Measurements from ENCODE around the gene LDLRAD4.

The LDLRAD4 gene

DNA sequence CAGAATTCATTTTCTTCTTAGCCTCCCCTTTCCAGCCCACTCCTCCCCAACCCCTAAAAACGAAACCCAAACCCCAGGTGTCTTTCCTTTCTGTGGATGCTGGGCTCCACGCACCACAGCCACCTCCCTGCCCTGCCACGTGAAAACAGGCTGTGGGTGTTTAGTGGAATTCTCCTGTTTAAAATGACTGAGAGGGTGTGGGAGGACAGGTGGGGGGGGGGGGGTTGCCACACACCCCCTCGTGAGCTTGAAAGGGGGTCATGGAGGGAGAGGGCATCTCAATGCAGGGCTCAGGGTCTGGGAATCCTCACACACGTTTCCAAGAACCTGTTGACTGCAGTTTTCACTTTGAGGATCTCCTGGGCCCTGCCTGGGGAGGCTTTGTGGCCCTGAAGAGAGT lies 397.5 kb downstream of the LDLRAD4 start (continued):
- no peak for TF ChIP-seq ARNTL (CRISPR knock-in tag; IDR thresholded peaks at IDR 0.05; ENCODE audit: borderline replicate concordance, low read depth)
- TF ChIP-seq OSR1 (CRISPR knock-in tag; IDR thresholded peaks at IDR 0.05): no peak
- no peak for TF ChIP-seq RARB (CRISPR knock-in tag; IDR thresholded peaks at IDR 0.05)
- TF ChIP-seq TCF4 (CRISPR knock-in tag; IDR thresholded peaks at IDR 0.05; ENCODE audit: borderline replicate concordance): no peak
- no peak for TF ChIP-seq ISL1 (CRISPR knock-in tag; IDR thresholded peaks at IDR 0.05)
- TF ChIP-seq, protein P1, sequence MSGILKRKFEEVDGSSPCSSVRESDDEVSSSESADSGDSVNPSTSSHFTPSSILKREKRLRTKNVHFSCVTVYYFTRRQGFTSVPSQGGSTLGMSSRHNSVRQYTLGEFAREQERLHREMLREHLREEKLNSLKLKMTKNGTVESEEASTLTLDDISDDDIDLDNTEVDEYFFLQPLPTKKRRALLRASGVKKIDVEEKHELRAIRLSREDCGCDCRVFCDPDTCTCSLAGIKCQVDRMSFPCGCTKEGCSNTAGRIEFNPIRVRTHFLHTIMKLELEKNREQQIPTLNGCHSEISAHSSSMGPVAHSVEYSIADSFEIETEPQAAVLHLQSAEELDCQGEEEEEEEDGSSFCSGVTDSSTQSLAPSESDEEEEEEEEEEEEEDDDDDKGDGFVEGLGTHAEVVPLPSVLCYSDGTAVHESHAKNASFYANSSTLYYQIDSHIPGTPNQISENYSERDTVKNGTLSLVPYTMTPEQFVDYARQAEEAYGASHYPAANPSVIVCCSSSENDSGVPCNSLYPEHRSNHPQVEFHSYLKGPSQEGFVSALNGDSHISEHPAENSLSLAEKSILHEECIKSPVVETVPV (CRISPR knock-in tag; IDR thresholded peaks at IDR 0.05): no peak
- no peak for TF ChIP-seq ZFP3 (CRISPR knock-in tag; IDR thresholded peaks at IDR 0.05)
- TF ChIP-seq PPARA (CRISPR knock-in tag; IDR thresholded peaks at IDR 0.05; ENCODE audit: borderline replicate concordance): no peak

DNA sequence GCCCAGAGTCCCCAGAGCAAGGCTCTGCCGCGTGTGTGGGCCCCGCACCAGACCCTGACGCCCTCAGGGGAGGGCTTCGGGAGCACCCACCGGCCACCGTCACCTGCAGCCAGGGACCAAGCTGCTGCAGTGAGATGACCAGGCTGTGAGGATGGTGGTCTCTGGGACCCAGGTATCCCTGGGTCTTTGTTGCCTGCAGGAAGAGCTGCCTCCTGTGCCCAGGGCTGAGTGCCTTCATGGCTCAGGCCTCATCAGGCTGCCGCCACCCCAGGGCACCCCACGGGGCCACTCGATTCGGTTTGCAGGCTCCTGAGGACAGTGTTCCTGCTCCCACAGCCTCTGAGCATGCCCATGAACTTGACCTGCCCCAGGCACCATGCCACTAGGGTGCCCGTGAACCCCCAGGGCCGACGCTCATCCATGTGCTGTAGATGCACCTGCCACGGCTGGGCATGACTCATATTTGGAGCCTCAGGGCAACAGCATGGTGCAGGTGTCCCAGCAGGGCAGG lies 398.0 kb downstream of the LDLRAD4 start:
- ATAC-seq: no peak
- TF ChIP-seq, protein P1 (CRISPR knock-in tag; IDR thresholded peaks at IDR 0.05): no peak
- TF ChIP-seq ARNTL (CRISPR knock-in tag; IDR thresholded peaks at IDR 0.05; ENCODE audit: borderline replicate concordance, low read depth): no peak
- no peak for TF ChIP-seq OSR1 (CRISPR knock-in tag; IDR thresholded peaks at IDR 0.05)
- no peak for TF ChIP-seq ZNF565 (CRISPR knock-in tag; conservative IDR thresholded peaks at IDR 0.05; ENCODE audit: low read depth)
- TF ChIP-seq, protein P2, sequence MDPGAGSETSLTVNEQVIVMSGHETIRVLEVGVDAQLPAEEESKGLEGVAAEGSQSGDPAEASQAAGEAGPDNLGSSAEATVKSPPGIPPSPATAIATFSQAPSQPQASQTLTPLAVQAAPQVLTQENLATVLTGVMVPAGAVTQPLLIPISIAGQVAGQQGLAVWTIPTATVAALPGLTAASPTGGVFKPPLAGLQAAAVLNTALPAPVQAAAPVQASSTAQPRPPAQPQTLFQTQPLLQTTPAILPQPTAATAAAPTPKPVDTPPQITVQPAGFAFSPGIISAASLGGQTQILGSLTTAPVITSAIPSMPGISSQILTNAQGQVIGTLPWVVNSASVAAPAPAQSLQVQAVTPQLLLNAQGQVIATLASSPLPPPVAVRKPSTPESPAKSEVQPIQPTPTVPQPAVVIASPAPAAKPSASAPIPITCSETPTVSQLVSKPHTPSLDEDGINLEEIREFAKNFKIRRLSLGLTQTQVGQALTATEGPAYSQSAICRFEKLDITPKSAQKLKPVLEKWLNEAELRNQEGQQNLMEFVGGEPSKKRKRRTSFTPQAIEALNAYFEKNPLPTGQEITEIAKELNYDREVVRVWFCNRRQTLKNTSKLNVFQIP (CRISPR knock-in tag; IDR thresholded peaks at IDR 0.05; ENCODE audit: borderline replicate concordance, low read depth): no peak
- TF ChIP-seq ZC3H10 (CRISPR knock-in tag; IDR thresholded peaks at IDR 0.05): no peak
- TF ChIP-seq ISL1 (CRISPR knock-in tag; IDR thresholded peaks at IDR 0.05): no peak
- TF ChIP-seq PPARA (CRISPR knock-in tag; IDR thresholded peaks at IDR 0.05; ENCODE audit: borderline replicate concordance): no peak
- no peak for TF ChIP-seq ZNF8 (CRISPR knock-in tag; IDR thresholded peaks at IDR 0.05)
- TF ChIP-seq ZNF70 (CRISPR knock-in tag; IDR thresholded peaks at IDR 0.05): no peak
- TF ChIP-seq, protein P3, sequence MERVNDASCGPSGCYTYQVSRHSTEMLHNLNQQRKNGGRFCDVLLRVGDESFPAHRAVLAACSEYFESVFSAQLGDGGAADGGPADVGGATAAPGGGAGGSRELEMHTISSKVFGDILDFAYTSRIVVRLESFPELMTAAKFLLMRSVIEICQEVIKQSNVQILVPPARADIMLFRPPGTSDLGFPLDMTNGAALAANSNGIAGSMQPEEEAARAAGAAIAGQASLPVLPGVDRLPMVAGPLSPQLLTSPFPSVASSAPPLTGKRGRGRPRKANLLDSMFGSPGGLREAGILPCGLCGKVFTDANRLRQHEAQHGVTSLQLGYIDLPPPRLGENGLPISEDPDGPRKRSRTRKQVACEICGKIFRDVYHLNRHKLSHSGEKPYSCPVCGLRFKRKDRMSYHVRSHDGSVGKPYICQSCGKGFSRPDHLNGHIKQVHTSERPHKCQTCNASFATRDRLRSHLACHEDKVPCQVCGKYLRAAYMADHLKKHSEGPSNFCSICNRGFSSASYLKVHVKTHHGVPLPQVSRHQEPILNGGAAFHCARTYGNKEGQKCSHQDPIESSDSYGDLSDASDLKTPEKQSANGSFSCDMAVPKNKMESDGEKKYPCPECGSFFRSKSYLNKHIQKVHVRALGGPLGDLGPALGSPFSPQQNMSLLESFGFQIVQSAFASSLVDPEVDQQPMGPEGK (CRISPR knock-in tag; IDR thresholded peaks at IDR 0.05; ENCODE audit: borderline replicate concordance): no peak
- no peak for TF ChIP-seq SNAI2 (CRISPR knock-in tag; IDR thresholded peaks at IDR 0.05)
- TF ChIP-seq ESRRG (CRISPR knock-in tag; IDR thresholded peaks at IDR 0.05): no peak
- TF ChIP-seq TCF4 (CRISPR knock-in tag; IDR thresholded peaks at IDR 0.05; ENCODE audit: borderline replicate concordance): no peak

DNA sequence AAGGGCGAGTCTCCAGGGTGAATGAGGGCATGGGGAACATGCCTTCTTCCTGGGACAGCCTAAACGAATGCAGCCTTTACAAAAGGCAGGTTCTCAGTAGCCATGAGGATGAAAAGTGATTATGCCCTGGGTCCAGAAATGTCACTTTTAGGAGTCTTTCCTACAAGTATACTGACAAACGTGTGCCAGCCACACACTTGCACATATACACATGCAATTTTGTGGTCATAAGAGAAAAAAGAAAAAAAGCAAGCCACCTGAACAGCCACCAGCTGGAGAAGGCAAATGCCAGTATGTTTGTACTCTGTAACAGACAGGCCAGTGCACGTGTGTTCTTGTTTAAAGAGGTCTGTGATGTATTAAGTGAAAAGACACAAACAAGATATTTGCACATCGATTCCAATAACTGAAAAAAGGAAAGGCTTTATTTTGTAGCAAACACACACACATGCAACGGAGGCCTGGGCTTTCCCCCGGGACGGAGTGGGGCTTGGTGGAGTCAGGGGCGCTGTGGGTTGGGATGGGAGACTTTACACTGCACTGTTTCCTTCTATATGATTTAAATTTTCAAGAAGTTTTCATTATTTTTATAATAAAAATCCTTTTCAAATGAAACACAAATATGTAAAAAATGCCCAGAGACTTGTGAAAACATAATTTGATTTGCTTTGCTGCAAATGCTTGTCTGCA lies 399.4 kb downstream of the LDLRAD4 start:
- no peak for ATAC-seq
- TF ChIP-seq SNAI2 (CRISPR knock-in tag; IDR thresholded peaks at IDR 0.05): no peak

DNA sequence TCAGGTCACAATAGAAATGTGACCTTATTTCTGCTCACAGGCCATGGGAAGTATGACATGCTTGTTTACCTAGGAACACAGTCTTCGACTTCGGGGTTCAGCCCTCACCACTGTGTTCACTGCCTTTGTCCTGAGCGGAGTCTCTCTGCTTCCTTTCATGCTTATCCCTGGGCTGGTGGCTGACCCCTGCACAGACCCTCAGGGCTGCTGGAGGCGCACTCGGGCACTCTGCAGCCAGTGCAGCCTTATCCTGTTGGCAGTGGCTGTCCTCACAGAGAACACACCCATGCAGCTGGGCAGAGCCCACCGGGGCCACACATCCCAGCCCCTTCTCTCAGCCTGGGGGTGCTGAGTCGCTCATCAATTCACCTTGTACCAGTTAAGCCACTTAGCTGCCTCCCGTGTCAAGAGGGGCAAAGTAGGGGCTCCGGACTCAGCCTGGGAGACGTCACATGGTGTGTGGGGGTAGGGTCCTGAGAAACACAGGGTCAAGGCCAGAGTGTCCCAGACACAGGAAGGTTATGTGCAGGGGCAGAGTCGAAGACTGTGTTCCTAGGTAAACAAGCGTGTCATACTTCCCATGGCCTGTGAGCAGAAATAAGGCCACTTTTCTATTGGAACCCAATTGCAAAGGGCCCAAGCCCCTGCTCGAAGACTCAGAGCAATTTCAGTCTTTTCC lies 400.3 kb downstream of the LDLRAD4 start:
- TF ChIP-seq ZNF8 (CRISPR knock-in tag; IDR thresholded peaks at IDR 0.05) (no peak), ZNF70 (CRISPR knock-in tag; IDR thresholded peaks at IDR 0.05) (no peak)
- TF ChIP-seq, protein P2 (CRISPR knock-in tag; IDR thresholded peaks at IDR 0.05; ENCODE audit: borderline replicate concordance, low read depth): no peak

More for the DNA sequence above, 400.3 kb downstream of the LDLRAD4 start:
- no peak for ATAC-seq

All from SK-N-SH treated with all-trans-retinoic acid at 6 μM for 48 hours (cell line).